ENCODE data around the gene SMIM22. TPM values are rescaled to one million over a fixed set of nuclear protein-coding genes. Genes with fewer than 3 reads are reported as not detected.

SMIM22 gene
- total and polyA plus RNA-seq, 2 donors (not counting 3 experiments of a cell fraction or from before 2014, with no cell fraction given) = not detected

GRCh38 chr16:4772351-4772750 lies 22.8 kb upstream of the SMIM22 start:
- Histone ChIP-seq H3K9me1 (replicated peaks; ENCODE audit: control insufficient read depth, extremely low read depth, insufficient read depth, low read length) (no peaks in the 10 kb centered on the region), H3K9me3 (replicated peaks; ENCODE audit: control insufficient read depth, insufficient read depth, low read length) (no peaks in the 10 kb centered on the region), H3K79me2 (ENCODE audit: control insufficient read depth, insufficient read depth, low read length) (no peaks in the 10 kb centered on the region), H3K4me2 (ENCODE audit: insufficient read depth, low read length) (no peak overlapping the region), H2AFZ (ENCODE audit: low read depth, low read length) (no peak overlapping the region), H3K4me1 (ENCODE audit: control insufficient read depth, extremely low read depth, insufficient read depth, low read length) (peaks cover 8% of the 10 kb centered on the region), H3K36me3 (ENCODE audit: control insufficient read depth in 2 of 2, extremely low read depth in 1 of 2, insufficient read depth in 2 of 2, low read length in 2 of 2) (no peaks in the 10 kb centered on the region), H3K27me3 (ENCODE audit: control insufficient read depth in 2 of 2, insufficient read depth in 2 of 2, low read length in 2 of 2) (no peaks in the 10 kb centered on the region), H3K4me3 (replicated peaks in 1 of 3; ENCODE audit: insufficient read depth in 1 of 3, low read depth in 1 of 3, low read length in 3 of 3) (no peak overlapping the region), H3K9ac (replicated peaks; ENCODE audit: extremely low read depth, insufficient read depth, low read length) (no peak overlapping the region), H4K20me1 (replicated peaks; ENCODE audit: control insufficient read depth, extremely low read depth, insufficient read depth, low read length) (no peaks in the 10 kb centered on the region), H3K27ac (ENCODE audit: insufficient read depth, low read depth, low read length) (no peak overlapping the region)
- dilution Hi-C loops (cut with MboI; ENCODE audit: extremely low pct_ligation_motif_present, low sequenced_read_pairs) = no loop called here
- TF ChIP-seq JUN (IDR thresholded peaks at IDR 0.05; ENCODE audit: borderline replicate concordance, insufficient read depth, insufficient read length, low read depth) (no peak), MYC (IDR thresholded peaks at IDR 0.05; ENCODE audit: low read depth, low read length) (no peak), EZH2 (IDR thresholded peaks at IDR 0.05; ENCODE audit: borderline replicate concordance, low read depth, low read length, severe bottlenecking) (no peak), CTCF (IDR thresholded peaks at IDR 0.05; ENCODE audit: extremely low read depth in 1 of 2, insufficient read depth in 1 of 2, low read depth in 1 of 2, low read length in 2 of 2) (no peak), MAX (IDR thresholded peaks at IDR 0.05; ENCODE audit: insufficient read depth, insufficient read length) (no peak), GATA2 (IDR thresholded peaks at IDR 0.05; ENCODE audit: insufficient read depth, insufficient read length, low read depth, low read length) (no peak), POLR2AphosphoS5 (IDR thresholded peaks at IDR 0.05; ENCODE audit: insufficient read depth, low read depth, low read length) (no peak), FOS (IDR thresholded peaks at IDR 0.05; ENCODE audit: borderline replicate concordance, insufficient read depth, low read length) (no peak), POLR2A (IDR thresholded peaks at IDR 0.05; ENCODE audit: low read depth, low read length) (no peak)
- intact Hi-C loops (cut with micrococcal nuclease) = no loop called here
- no peak for FAIRE-seq
- DNase-seq (ENCODE audit: low read depth, low spot score) = no peak
- BruUV-seq (replicated peaks) = no TSS peak
- ChIA-PET CTCF (interaction anchor here (0.7 kb wide), 1 partner anchor 271 kb away, joined by 3 read pairs; no protein-coding TSS in a partner anchor), POLR2A (no interaction called here)

Data from endothelial cell of umbilical vein (primary cell).